C4-2B (cell line): ENCODE measurements around the gene DUSP1.

Experiments used
- ZFX ChIP-seq: fragments of 450-650 bp; IDR thresholded peaks from 2 replicates; pipeline ENCODE4 v1.6.1; 2017
- TF ChIP-seq, protein P1 (sequence below): fragments of 450-650 bp; conservative IDR thresholded peaks from 2 replicates; pipeline ENCODE4 v1.5.1; 2017; ENCODE audit warnings: mild to moderate bottlenecking

DNA sequence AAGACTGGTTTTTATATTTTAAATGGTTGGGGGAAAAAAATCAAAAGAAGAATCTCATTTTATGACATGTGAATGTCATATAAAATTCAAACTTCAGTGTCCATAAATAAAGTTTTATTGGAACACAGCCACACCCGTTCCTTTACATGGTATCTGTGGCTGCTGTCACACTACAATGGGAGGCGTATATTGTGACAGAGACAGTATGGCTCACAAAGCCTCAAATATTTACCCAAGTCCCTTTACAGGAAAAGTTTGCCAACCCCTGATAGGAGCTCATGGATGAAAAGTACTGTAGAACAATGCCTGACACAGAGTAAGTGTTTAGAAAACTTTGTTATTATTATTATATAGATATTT lies 5.2 kb upstream of the DUSP1 start:
- TF ChIP-seq, protein P1, sequence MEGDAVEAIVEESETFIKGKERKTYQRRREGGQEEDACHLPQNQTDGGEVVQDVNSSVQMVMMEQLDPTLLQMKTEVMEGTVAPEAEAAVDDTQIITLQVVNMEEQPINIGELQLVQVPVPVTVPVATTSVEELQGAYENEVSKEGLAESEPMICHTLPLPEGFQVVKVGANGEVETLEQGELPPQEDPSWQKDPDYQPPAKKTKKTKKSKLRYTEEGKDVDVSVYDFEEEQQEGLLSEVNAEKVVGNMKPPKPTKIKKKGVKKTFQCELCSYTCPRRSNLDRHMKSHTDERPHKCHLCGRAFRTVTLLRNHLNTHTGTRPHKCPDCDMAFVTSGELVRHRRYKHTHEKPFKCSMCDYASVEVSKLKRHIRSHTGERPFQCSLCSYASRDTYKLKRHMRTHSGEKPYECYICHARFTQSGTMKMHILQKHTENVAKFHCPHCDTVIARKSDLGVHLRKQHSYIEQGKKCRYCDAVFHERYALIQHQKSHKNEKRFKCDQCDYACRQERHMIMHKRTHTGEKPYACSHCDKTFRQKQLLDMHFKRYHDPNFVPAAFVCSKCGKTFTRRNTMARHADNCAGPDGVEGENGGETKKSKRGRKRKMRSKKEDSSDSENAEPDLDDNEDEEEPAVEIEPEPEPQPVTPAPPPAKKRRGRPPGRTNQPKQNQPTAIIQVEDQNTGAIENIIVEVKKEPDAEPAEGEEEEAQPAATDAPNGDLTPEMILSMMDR: no peak
- no peak for TF ChIP-seq ZFX
